MG63 (cell line): ENCODE results near the gene TMEM213. TPM values are rescaled to one million over a fixed set of nuclear protein-coding genes. Genes with fewer than 3 reads are reported as not detected.

Experiments used
- DNase-seq: peaks from one replicate; pipeline ENCODE4 v3.0.0-alpha.2; 2020
- H3K27me3 ChIP-seq: fragments of 250-450 bp; sonication (Bioruptor Pico); 2 replicates; pipeline ENCODE4 v1.5.1; 2020; ENCODE audit warnings: mild to moderate bottlenecking, moderate library complexity
- H3K36me3 ChIP-seq: fragments of 250-450 bp; sonication (Bioruptor Pico); 2 replicates; pipeline ENCODE4 v1.5.1; 2020; ENCODE audit warnings: mild to moderate bottlenecking, moderate library complexity
- H3K4me3 ChIP-seq: fragments of 250-450 bp; sonication (Bioruptor Pico); 2 replicates; pipeline ENCODE4 v1.5.1; 2020; ENCODE audit warnings: mild to moderate bottlenecking, moderate library complexity
- H3K9me3 ChIP-seq: fragments of 250-450 bp; sonication (Bioruptor Pico); 2 replicates; pipeline ENCODE4 v1.5.1; 2020; ENCODE audit warnings: mild to moderate bottlenecking, moderate library complexity
- total RNA-seq: library from RNA; depleted of rRNA; stranded (reverse); fragments of >200 nt; shearing (Covaris generic); gene quantifications from 2 replicates; pipeline ENCODE4 v1.2.3, GENCODE V29; 2014; ENCODE audit warnings: low replicate concordance; rRNA removed

Gene TMEM213, protein sequence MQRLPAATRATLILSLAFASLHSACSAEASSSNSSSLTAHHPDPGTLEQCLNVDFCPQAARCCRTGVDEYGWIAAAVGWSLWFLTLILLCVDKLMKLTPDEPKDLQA
- not detected in 2 replicates for total RNA-seq

DNA sequence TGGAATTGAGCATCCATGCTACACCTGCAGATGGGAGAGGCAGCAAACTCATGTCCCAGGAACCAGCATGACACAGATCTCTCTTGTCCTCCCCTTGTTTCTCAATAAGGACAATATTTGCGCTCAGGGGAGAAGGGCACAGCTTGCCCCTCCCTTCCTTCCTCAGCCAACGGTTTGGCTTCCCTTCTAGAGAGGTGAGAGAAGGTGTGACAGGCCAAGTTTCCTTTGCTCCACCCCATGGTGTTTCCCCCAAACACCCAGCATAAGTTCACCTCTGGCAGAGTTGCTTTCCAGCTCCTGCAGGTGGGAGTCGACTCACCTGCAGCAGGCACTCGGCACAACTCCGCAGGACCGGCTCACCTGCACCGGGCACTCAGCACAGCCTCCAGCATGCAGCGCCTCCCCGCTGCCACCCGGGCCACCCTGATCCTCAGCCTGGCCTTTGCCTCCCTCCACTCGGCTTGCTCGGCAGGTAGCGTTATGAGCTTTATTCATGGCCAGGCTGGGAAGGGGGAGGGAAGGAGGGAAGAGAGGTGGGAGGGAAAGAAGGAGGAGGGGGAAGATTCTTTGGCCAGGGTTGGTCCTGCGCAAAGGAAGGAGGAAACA, at the start of gene TMEM213, which contains the start of gene ATP6V0A4:
TSS of gene TMEM213 (plus strand) at position 280 of the 606 bp plus-strand sequence. CDS start at position 391, 111 bp downstream.
TSS of gene ATP6V0A4 (minus strand) at position 482 of the 606 bp plus-strand sequence. CDS start 26,949 bp downstream, outside the sequence.
- Histone ChIP-seq H3K9me3 (no peaks in the 10 kb centered on the region), H3K27me3 (no peaks in the 10 kb centered on the region), H3K4me3 (no peak within 1 kb of the TSS), H3K36me3 (no peaks in the 10 kb centered on the region)
- no peak for DNase-seq

- DNase-seq = no peak
- Histone ChIP-seq H3K9me3 (no peaks in the 10 kb centered on the region), H3K36me3 (no peaks in the 10 kb centered on the region), H3K27me3 (no peaks in the 10 kb centered on the region), H3K4me3 (no peak overlapping the region)
Observed at GRCh38 chr7:138748666-138749065, 49.1 kb upstream of the TMEM213 start.

GRCh38 chr7:138749960-138750359, 47.8 kb upstream of the TMEM213 start:
- Histone ChIP-seq H3K36me3 (no peaks in the 10 kb centered on the region), H3K4me3 (no peak overlapping the region), H3K9me3 (no peaks in the 10 kb centered on the region), H3K27me3 (no peaks in the 10 kb centered on the region)
- no peak for DNase-seq

- Histone ChIP-seq H3K36me3 (no peaks in the 10 kb centered on the region), H3K9me3 (no peaks in the 10 kb centered on the region)
- no peak for DNase-seq
Observed at GRCh38 chr7:138750473-138750872, 47.3 kb upstream of the TMEM213 start.

GRCh38 chr7:138750901-138751464, 46.8 kb upstream of the TMEM213 start:
- no peaks in the 10 kb centered on the region for H3K36me3 ChIP-seq
- H3K9me3 ChIP-seq = no peaks in the 10 kb centered on the region
- H3K4me3 ChIP-seq = no peak overlapping the region
- H3K27me3 ChIP-seq = no peaks in the 10 kb centered on the region
- DNase-seq = no peak

More at GRCh38 chr7:138750473-138750872, 47.3 kb upstream of the TMEM213 start:
- H3K27me3 ChIP-seq = no peaks in the 10 kb centered on the region
- H3K4me3 ChIP-seq = no peak overlapping the region

DNA sequence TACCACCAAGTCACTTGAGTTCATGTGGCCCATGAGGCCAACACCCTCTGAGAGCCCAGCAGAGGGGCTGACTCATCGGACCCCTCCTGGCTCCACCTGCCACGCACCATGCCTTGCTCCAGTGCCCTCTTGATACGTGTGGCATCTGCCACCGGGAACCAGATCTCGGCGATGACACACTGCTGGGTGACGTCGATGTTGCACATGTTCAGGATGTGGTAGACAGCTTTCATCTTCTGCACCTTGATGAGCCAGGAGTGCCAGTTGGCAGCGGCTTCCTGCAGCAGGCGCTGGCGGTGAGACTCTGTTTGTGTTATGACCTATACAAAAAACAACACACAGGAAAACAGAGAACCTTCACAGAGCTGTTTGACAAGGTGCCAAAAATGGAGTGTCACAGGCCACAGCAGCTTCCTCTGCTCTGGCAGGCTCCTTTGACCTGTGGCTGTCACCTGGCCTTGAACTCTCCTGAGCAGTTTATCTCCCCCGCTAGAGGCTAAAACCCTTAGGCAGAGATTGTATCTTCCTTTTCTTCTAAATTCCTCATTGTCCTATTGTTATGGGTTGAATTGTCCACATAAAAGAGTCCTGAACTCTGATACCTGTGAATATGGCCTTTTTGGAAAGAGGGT, 45.2 kb upstream of the TMEM213 start:
- Histone ChIP-seq H3K4me3 (no peak overlapping the region), H3K36me3 (no peaks in the 10 kb centered on the region), H3K9me3 (no peaks in the 10 kb centered on the region), H3K27me3 (no peaks in the 10 kb centered on the region)
- no peak for DNase-seq

DNA sequence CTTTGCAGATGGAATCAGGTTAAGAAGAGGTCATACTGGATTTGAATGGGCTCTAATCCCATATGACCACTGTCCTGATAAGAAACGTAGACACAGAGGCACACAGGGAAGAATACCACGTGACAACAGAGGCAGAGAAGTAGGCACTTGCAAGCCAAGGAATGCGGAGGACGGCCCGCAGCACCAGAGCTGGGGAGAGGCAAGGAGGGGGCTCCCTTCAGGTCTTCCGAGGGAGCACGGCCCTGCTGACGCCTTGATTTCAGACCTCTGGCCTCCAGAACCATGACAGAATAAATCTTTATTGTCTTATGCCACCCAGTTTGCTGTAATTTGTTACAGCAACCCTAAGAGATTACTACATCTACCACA, 44.7 kb upstream of the TMEM213 start:
- Histone ChIP-seq H3K4me3 (no peak overlapping the region), H3K36me3 (no peaks in the 10 kb centered on the region), H3K27me3 (no peaks in the 10 kb centered on the region), H3K9me3 (no peaks in the 10 kb centered on the region)
- DNase-seq = no peak

- no peak for DNase-seq
- Histone ChIP-seq H3K27me3 (no peaks in the 10 kb centered on the region), H3K4me3 (no peak overlapping the region), H3K36me3 (no peaks in the 10 kb centered on the region), H3K9me3 (no peaks in the 10 kb centered on the region)
Observed at GRCh38 chr7:138753610-138754009, 44.2 kb upstream of the TMEM213 start.

- Histone ChIP-seq H3K27me3 (no peaks in the 10 kb centered on the region), H3K4me3 (no peak overlapping the region), H3K9me3 (no peaks in the 10 kb centered on the region), H3K36me3 (no peaks in the 10 kb centered on the region)
- no peak for DNase-seq
Observed at GRCh38 chr7:138755331-138755747, 42.5 kb upstream of the TMEM213 start.

DNA sequence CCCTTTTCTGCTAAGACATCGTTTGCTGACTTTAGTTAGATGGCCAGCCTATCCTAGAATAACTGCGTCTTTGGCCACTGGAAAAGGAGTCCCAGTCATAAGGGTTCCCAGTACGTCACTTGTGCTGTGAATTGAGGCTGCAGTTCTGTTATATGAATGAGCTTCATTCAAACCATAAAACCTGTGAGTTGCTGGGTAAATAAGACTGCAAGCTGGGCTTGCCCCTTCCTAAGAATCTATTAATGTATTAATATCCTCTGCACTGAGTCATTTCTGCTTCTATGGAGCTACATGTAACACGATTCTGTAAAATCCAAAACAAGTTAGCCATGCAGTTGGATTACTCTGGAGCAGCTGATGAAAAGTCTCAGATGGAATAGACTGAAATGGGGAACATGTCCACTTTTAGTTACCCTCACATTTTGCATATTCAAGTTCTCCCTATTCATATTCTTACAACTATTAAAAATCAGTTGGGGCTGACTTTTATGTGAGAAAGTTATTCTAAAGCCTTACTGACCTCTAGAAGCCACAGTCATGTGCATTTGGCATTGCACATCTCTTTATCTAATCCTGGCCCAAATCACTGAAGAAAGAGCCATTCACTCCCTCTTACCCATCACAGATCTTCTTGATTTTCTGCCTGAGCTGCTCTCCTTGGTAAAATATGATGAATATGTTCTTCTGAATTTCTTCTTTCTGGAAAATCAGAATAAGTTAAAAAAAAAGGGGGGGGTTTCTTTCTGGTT, 41.8 kb upstream of the TMEM213 start:
- no peak for DNase-seq

GRCh38 chr7:138756591-138757242, 41.1 kb upstream of the TMEM213 start:
- DNase-seq = no peak
- H3K4me3 ChIP-seq = no peak overlapping the region
- no peaks in the 10 kb centered on the region for H3K36me3 ChIP-seq
- H3K27me3 ChIP-seq = no peaks in the 10 kb centered on the region
- no peaks in the 10 kb centered on the region for H3K9me3 ChIP-seq

More for the DNA sequence above, 41.8 kb upstream of the TMEM213 start:
- H3K27me3 ChIP-seq = no peaks in the 10 kb centered on the region
- no peaks in the 10 kb centered on the region for H3K9me3 ChIP-seq
- no peaks in the 10 kb centered on the region for H3K36me3 ChIP-seq
- H3K4me3 ChIP-seq = no peak overlapping the region

GRCh38 chr7:138768241-138768640, 29.6 kb upstream of the TMEM213 start:
- DNase-seq = no peak
- Histone ChIP-seq H3K4me3 (no peak overlapping the region), H3K36me3 (no peaks in the 10 kb centered on the region), H3K27me3 (no peaks in the 10 kb centered on the region), H3K9me3 (no peaks in the 10 kb centered on the region)

GRCh38 chr7:138770904-138771303, 26.9 kb upstream of the TMEM213 start:
- no peak for DNase-seq

GRCh38 chr7:138773176-138773575, 24.6 kb upstream of the TMEM213 start:
- Histone ChIP-seq H3K9me3 (no peaks in the 10 kb centered on the region), H3K36me3 (no peaks in the 10 kb centered on the region), H3K27me3 (no peaks in the 10 kb centered on the region), H3K4me3 (no peak overlapping the region)
- no peak for DNase-seq

More at GRCh38 chr7:138770904-138771303, 26.9 kb upstream of the TMEM213 start:
- H3K9me3 ChIP-seq = no peaks in the 10 kb centered on the region
- no peaks in the 10 kb centered on the region for H3K36me3 ChIP-seq
- H3K4me3 ChIP-seq = no peak overlapping the region
- no peaks in the 10 kb centered on the region for H3K27me3 ChIP-seq

GRCh38 chr7:138773817-138774216, 24.0 kb upstream of the TMEM213 start:
- Histone ChIP-seq H3K4me3 (no peak overlapping the region), H3K27me3 (no peaks in the 10 kb centered on the region), H3K36me3 (no peaks in the 10 kb centered on the region), H3K9me3 (no peaks in the 10 kb centered on the region)
- DNase-seq = no peak

DNA sequence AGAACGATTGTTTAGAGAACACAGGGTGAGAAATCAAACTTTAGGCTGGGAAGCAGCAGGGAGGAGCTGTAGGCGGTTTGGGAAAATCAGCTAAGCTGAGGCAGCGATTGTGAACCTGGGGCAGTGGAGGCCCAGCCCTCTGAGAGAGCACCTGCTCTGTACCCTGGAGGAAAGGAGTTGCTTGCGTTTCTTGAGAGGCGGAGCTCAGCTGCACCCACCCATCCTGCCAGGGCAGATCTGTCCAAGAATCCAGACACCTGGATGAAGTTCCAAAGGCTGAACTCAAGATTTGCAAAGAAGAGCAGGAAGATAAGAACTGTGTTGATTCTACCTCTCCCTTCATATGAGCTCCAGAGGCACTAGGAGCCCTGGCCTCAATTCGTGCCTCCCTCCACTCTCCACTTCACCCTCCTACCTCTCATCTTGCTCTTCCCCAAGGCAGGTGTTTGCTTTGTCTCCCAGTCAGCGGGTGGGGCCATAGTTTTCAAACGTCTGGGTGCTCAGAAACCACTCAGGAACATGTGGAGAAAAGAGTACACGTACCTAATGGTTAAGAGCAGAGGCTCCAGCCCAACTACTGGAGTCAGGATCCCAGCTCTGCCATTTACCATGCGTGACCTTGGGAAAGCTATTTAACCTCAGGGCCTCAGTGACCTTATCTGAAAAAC, 21.5 kb upstream of the TMEM213 start:
- no peak for DNase-seq
- H3K4me3 ChIP-seq = no peak overlapping the region
- H3K27me3 ChIP-seq = no peaks in the 10 kb centered on the region

More for the DNA sequence above, 21.5 kb upstream of the TMEM213 start:
- no peaks in the 10 kb centered on the region for H3K36me3 ChIP-seq
- no peaks in the 10 kb centered on the region for H3K9me3 ChIP-seq
